H54 (cell line): ENCODE measurements around the gene TMEM269.

Experiments used
- DNase-seq: peaks from one replicate; pipeline ENCODE4 v3.0.0; 2011; ENCODE audit warnings: low spot score, mixed read lengths; ENCODE audit not compliant: insufficient read length
- FAIRE-seq: peaks from 3 replicates; lab custom pipeline; 2011; peaks lifted over from hg19 to GRCh38; lab: Jason Lieb, UNC
- POLR2A ChIP-seq: IDR thresholded peaks from 2 replicates; pipeline ENCODE4 v1.6.1; 2011; ENCODE audit warnings: low read depth, mild to moderate bottlenecking, low read length

TMEM269 gene, protein sequence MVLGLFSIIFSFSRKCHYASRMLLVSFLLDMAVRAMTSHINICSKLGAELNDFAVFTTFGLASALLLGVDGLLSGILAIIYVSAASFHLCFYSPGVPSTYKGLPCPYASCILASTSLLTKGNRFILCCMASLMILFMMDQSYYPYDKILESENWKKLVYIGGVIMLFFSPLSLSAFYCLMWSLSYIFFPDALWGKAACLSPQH

GRCh38 chr1:42784946-42785693, at the start of gene TMEM269:
Gene TMEM269 (plus strand): TSS chr1:42784991. CDS start chr1:42789894, 4,903 bp downstream.
- no peak for TF ChIP-seq POLR2A
- no peak for FAIRE-seq
- no peak for DNase-seq

- TF ChIP-seq POLR2A: no peak
- DNase-seq (no peak), FAIRE-seq (no peak)
Observed at GRCh38 chr1:42735056-42735455, 49.7 kb upstream of the TMEM269 start.

DNA sequence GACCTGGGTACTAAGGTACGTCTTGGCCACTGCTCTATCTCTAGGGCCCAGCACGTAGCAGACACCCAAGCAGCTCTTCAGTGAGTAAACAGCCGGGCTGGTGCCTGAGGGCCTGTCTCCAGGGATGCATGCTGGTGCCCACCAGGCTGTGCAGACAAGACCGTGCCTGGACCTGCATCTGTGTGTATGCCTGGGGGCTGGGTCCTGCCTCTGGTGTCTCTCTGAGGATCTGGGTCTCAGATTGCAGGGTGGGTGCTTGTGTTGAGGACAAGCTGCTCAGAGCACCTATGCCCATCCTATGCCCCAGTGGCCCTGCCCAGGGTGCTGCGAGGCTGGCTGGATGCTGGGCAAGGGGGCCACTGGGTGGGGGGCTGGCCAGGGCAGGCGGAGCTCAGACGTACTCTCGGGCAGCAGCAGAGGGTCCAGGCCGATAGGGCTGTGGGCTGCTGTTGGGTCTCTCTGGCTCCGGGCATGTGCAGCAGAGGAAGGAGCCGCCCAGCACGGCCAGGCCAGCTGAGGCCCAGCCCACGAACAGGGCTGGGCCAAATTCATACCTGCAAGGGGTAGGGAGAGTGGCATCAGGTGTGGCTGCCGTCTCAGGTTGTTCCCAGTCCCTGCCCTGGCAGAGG, 49.2 kb upstream of the TMEM269 start:
- DNase-seq (no peak), FAIRE-seq (no peak)
- TF ChIP-seq POLR2A: no peak

- FAIRE-seq (no peak), DNase-seq (peak; percentile 60)
- TF ChIP-seq POLR2A: no peak
Observed at GRCh38 chr1:42736152-42736551, 48.6 kb upstream of the TMEM269 start.

- FAIRE-seq (no peak), DNase-seq (no peak)
- no peak for TF ChIP-seq POLR2A
Observed at GRCh38 chr1:42736571-42737200, 48.1 kb upstream of the TMEM269 start.

- TF ChIP-seq POLR2A: no peak
- DNase-seq (no peak), FAIRE-seq (no peak)
Observed at GRCh38 chr1:42737257-42737656, 47.5 kb upstream of the TMEM269 start.

GRCh38 chr1:42737986-42738677, 46.7 kb upstream of the TMEM269 start:
- TF ChIP-seq POLR2A: no peak
- no peak for FAIRE-seq
- no peak for DNase-seq

DNA sequence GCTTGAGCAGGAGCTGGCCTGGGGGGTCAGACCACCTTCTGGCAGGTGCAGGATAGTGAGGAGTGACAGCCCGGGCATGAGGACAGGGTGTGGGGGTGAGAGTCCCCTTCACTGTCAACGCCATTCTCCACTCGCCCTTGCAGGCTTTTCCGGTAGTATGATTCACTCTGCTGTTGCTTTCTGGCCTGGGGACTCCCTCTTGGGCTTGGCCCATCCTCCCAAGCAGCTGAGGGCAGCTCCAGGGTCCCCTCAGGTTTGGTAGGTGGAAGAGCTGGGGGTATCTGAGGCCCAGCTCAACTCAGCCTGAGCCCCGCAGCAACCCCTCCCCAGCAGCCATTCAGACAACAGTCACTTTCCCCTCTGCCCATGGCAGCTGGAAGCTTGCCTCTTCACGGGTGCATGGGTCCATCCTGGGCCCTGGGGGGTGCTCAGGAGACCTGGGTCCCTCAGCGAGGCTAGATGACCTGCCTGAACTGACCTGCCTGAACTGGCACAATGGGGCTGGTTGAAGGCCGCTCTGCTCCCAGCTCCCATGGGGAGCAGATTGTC, 46.0 kb upstream of the TMEM269 start:
- FAIRE-seq (no peak), DNase-seq (no peak)
- TF ChIP-seq POLR2A: no peak

- FAIRE-seq (no peak), DNase-seq (no peak)
- no peak for TF ChIP-seq POLR2A
Observed at GRCh38 chr1:42739753-42740700, 44.8 kb upstream of the TMEM269 start, which contains the start of gene CLDN19. Gene CLDN19 (minus strand): TSS chr1:42740236. CDS start chr1:42740063, 173 bp downstream.

- TF ChIP-seq POLR2A: no peak
- DNase-seq (no peak), FAIRE-seq (no peak)
Observed at GRCh38 chr1:42740851-42741580, 43.8 kb upstream of the TMEM269 start.

GRCh38 chr1:42741706-42742105, 43.1 kb upstream of the TMEM269 start:
- no peak for TF ChIP-seq POLR2A
- FAIRE-seq: no peak
- DNase-seq: no peak

GRCh38 chr1:42742141-42742540, 42.6 kb upstream of the TMEM269 start:
- FAIRE-seq: no peak
- DNase-seq: no peak
- no peak for TF ChIP-seq POLR2A
